ENCODE data around the gene LAMA3. TPM values are rescaled to one million over a fixed set of nuclear protein-coding genes. Genes with fewer than 3 reads are reported as not detected.

LAMA3 gene
- total RNA-seq, 1 experiment from 2014 or later = 5.6 TPM

GRCh38 chr18:23810396-23810795, 121.1 kb downstream of the LAMA3 start (continued):
- no peak for TF ChIP-seq EGR1 (IDR thresholded peaks at IDR 0.05; ENCODE audit: low read depth)
- TF ChIP-seq CTCF (IDR thresholded peaks at IDR 0.05 in 2 of 3, conservative IDR thresholded peaks at IDR 0.05 in 1 of 3; ENCODE audit: borderline replicate concordance in 1 of 3, insufficient read depth in 1 of 3, low read depth in 2 of 3, low read length in 2 of 3) = no peak
- no peak for TF ChIP-seq FOSL1 (IDR thresholded peaks at IDR 0.05; ENCODE audit: low read depth)

GRCh38 chr18:23811176-23811575, 121.9 kb downstream of the LAMA3 start:
- no TSS peak for BruUV-seq (replicated peaks)

More at GRCh38 chr18:23811176-23811575, 121.9 kb downstream of the LAMA3 start:
- Histone ChIP-seq H3K9me3 (ENCODE audit: control insufficient read depth in 1 of 2, insufficient read depth in 1 of 2, low read depth in 1 of 2, low read length in 2 of 2) (no peaks in the 10 kb centered on the region), H3K27ac (ENCODE audit: low read depth, low read length) (no peak overlapping the region), H4K20me1 (ENCODE audit: insufficient read depth) (no peaks in the 10 kb centered on the region), H3K27me3 (ENCODE audit: insufficient read depth, low read length) (no peaks in the 10 kb centered on the region), H3K4me3 (replicated peaks in 1 of 2; ENCODE audit: low read depth in 1 of 2, low read length in 2 of 2) (no peak overlapping the region), H3K4me2 (ENCODE audit: low read length) (no peak overlapping the region), H3K79me2 (ENCODE audit: insufficient read depth, low read length) (no peaks in the 10 kb centered on the region), H3K4me1 (ENCODE audit: control insufficient read depth in 1 of 2, insufficient read depth in 2 of 2, low read length in 2 of 2) (no peaks in the 10 kb centered on the region), H3K9ac (ENCODE audit: low read length) (no peak overlapping the region), H3K36me3 (ENCODE audit: control insufficient read depth in 1 of 2, insufficient read depth in 2 of 2, low read length in 2 of 2) (no peaks in the 10 kb centered on the region), H2AFZ (ENCODE audit: low read depth, low read length, poor library complexity, severe bottlenecking) (no peak overlapping the region), H3K9me2 (ENCODE audit: insufficient read depth) (no peaks in the 10 kb centered on the region)
- DNase-seq (ENCODE audit: low read depth, low spot score) (no peak), ATAC-seq (no peak)
- ChIA-PET RAD21 (ENCODE audit: low non-redundant PET in 1 of 2, low total read pairs in 2 of 2, uncharacterized antibody in 2 of 2, unreplicated experiment in 2 of 2) (no interaction called here), CTCF (interaction anchor here (1.0 to 1.6 kb wide), 3 partner anchors 108 to 189 kb away, joined by 3 to 12 read pairs (median 8); no protein-coding TSS in a partner anchor), POLR2A (no interaction called here)
- no peak for TF ChIP-seq CTCF (IDR thresholded peaks at IDR 0.05 in 2 of 3, conservative IDR thresholded peaks at IDR 0.05 in 1 of 3; ENCODE audit: borderline replicate concordance in 1 of 3, insufficient read depth in 1 of 3, low read depth in 2 of 3, low read length in 2 of 3)
- no peak for TF ChIP-seq POLR2AphosphoS5 (IDR thresholded peaks at IDR 0.05; ENCODE audit: low read depth, low read length)
- TF ChIP-seq ZBTB33 (IDR thresholded peaks at IDR 0.05; ENCODE audit: extremely low read depth, insufficient replicate concordance, low read length) = no peak
- TF ChIP-seq SP1 (IDR thresholded peaks at IDR 0.05; ENCODE audit: low read depth) = no peak
- TF ChIP-seq CEBPB (IDR thresholded peaks at IDR 0.05; ENCODE audit: low read depth) = no peak
- no peak for TF ChIP-seq TCF7L2 (IDR thresholded peaks at IDR 0.05; ENCODE audit: borderline replicate concordance, extremely low read depth, insufficient read depth, insufficient read length)
- TF ChIP-seq REST (IDR thresholded peaks at IDR 0.05; ENCODE audit: low read depth) = no peak
- no peak for TF ChIP-seq SIN3A (IDR thresholded peaks at IDR 0.05; ENCODE audit: low read depth)
- no peak for TF ChIP-seq POLR2A (IDR thresholded peaks at IDR 0.05; ENCODE audit: borderline replicate concordance, extremely low read depth, insufficient read depth, insufficient read length)
- intact Hi-C loops (cut with micrococcal nuclease) = loop anchor here (5.0 to 10.0 kb wide), 2 partner anchors 294 to 1016 kb away; no protein-coding TSS in a partner anchor

Measured in HCT116 (cell line).